ENCODE measurements around the gene KLF3. TPM values are rescaled to one million over a fixed set of nuclear protein-coding genes. Genes with fewer than 3 reads are reported as not detected.

The KLF3 gene
- total RNA-seq = 10 to 100 TPM; 13.0 to 14.1 TPM

GRCh38 chr4:38663801-38664705, at the start of gene KLF3:
KLF3 (plus strand) TSS chr4:38664199; CDS start chr4:38680626, 16,427 bp downstream.

Other genes starting within 250 kb of the KLF3 start
- gene TLR10, start 118.8 kb downstream of the KLF3 start, total RNA-seq = under 1 TPM in 1 of 2 donors, not detected in 1; under 0.01 TPM
- gene TLR1, start 140.6 kb downstream of the KLF3 start, total RNA-seq = 10 to 100 TPM in 1 of 2 donors, 1 to 10 TPM in 1; 6.3 to 29.6 TPM
- 10 to 100 TPM in 1 of 2 donors, 1 to 10 TPM in 1; 5.0 to 18.9 TPM for gene TLR6, start 192.6 kb downstream of the KLF3 start, total RNA-seq
- gene FAM114A1, start 203.6 kb downstream of the KLF3 start, total RNA-seq = 100 to 1,000 TPM in 1 of 2 donors, 10 to 100 TPM in 1; 98.4 to 121 TPM

Data from melanocyte of skin (primary cell).